Keratinocyte (primary cell): ENCODE results near the gene MYO1E. TPM values are rescaled to one million over a fixed set of nuclear protein-coding genes. Genes with fewer than 3 reads are reported as not detected.
A peak's percentile ranks its signal among the peaks of the same experiment; 100 is the strongest.

Source experiments
- DNase-seq: peaks from one replicate; pipeline ENCODE4 v3.0.0-alpha.2; 2011; ENCODE audit warnings: low read depth, missing footprints, low spot score
- FAIRE-seq: peaks from 2 replicates; lab custom pipeline; 2011; peaks lifted over from hg19 to GRCh38; lab: Jason Lieb, UNC
- H2AFZ ChIP-seq: 2 replicates; pipeline ENCODE4 v1.6.0; 2012; ENCODE audit warnings: low read length, control low read depth, inconsistent platforms; ENCODE audit not compliant: control insufficient read depth
- H3K27ac ChIP-seq: 2 replicates; pipeline ENCODE4 v1.5.1; 2011; ENCODE audit warnings: low read length; ENCODE audit not compliant: control insufficient read depth, insufficient read depth
- H3K27me3 ChIP-seq: 3 replicates; pipeline ENCODE4 v1.6.0; 2011; ENCODE audit warnings: low read length; ENCODE audit not compliant: control insufficient read depth, insufficient read depth; ENCODE audit errors: extremely low read depth
- H3K36me3 ChIP-seq, 2 experiments: 2 replicates in 1 of 2; 3 replicates in 1 of 2; pipeline ENCODE4 v1.5.1; 2011; ENCODE audit warnings: low read length in 2 of 2, mild to moderate bottlenecking in 1 of 2; ENCODE audit not compliant: control insufficient read depth in 2 of 2, insufficient read depth in 2 of 2; ENCODE audit errors: extremely low read depth in 1 of 2
- H3K4me1 ChIP-seq: 3 replicates; pipeline ENCODE4 v1.5.1; 2011; ENCODE audit warnings: low read length; ENCODE audit not compliant: control insufficient read depth, insufficient read depth; ENCODE audit errors: extremely low read depth
- H3K4me2 ChIP-seq: 3 replicates; pipeline ENCODE4 v1.6.0; 2011; ENCODE audit warnings: low read depth, low read length; ENCODE audit not compliant: control insufficient read depth, insufficient read depth; ENCODE audit errors: extremely low read depth
- H3K4me3 ChIP-seq, 3 experiments: fragments of 200-600 bp in 1 of 3; sonication (generic) in 1 of 3; 2 replicates in 2 of 3; 3 replicates in 1 of 3; pipeline ENCODE4 v1.5.1; 2011 to 2016; ENCODE audit warnings: low read length in 3 of 3, mild to moderate bottlenecking in 3 of 3, control low read depth in 2 of 3, inconsistent platforms in 1 of 3, low read depth in 1 of 3, mixed read lengths in 1 of 3, mixed run types in 1 of 3, moderate library complexity in 1 of 3; ENCODE audit not compliant: control insufficient read depth in 2 of 3, insufficient read depth in 2 of 3; ENCODE audit errors: extremely low read depth in 1 of 3
- H3K79me2 ChIP-seq: 2 replicates; pipeline ENCODE4 v1.6.0; 2012; ENCODE audit warnings: low read length; ENCODE audit not compliant: control insufficient read depth, insufficient read depth
- H3K9ac ChIP-seq: 3 replicates; pipeline ENCODE4 v1.6.0; 2011; ENCODE audit warnings: low read length; ENCODE audit not compliant: control insufficient read depth, insufficient read depth; ENCODE audit errors: extremely low read depth
- H3K9me1 ChIP-seq: 3 replicates; pipeline ENCODE4 v1.6.0; 2011; ENCODE audit warnings: low read length; ENCODE audit not compliant: control insufficient read depth, insufficient read depth; ENCODE audit errors: extremely low read depth
- H3K9me3 ChIP-seq: 2 replicates; pipeline ENCODE4 v1.5.1; 2012; ENCODE audit warnings: low read depth, low read length; ENCODE audit not compliant: control insufficient read depth
- H4K20me1 ChIP-seq: 3 replicates; pipeline ENCODE4 v1.6.0; 2011; ENCODE audit warnings: low read length; ENCODE audit not compliant: control insufficient read depth, insufficient read depth; ENCODE audit errors: extremely low read depth
- EZH2 ChIP-seq: IDR thresholded peaks from one replicate; pipeline ENCODE4 v1.6.1; 2012; ENCODE audit warnings: inconsistent platforms, mild to moderate bottlenecking, low read length, moderate library complexity
- dilution Hi-C: fragments of 300-500 bp; cut with MboI; formaldehyde crosslinking; loops from one replicate; pipeline ENCODE4 v1.7.0; 2020; ENCODE audit warnings: low sequenced_read_pairs; ENCODE audit not compliant: extremely low pct_ligation_motif_present
- polyA plus RNA-seq, 5 experiments: library from polyadenylated mRNA; depleted of rRNA in 3 of 5; stranded (reverse) in 3 of 5; stranded (forward) in 1 of 5; unstranded in 1 of 5; fragments of >200 nt; gene quantifications; 1 replicate in 1 of 5; 2 replicates in 3 of 5; 3 replicates in 1 of 5; pipeline versions ENCODE4 v1.2.1 to v1.2.3, GENCODE V29; 2011 to 2012; ENCODE audit warnings: missing spikeins in 2 of 5, low read depth in 1 of 5, low replicate concordance in 1 of 5
- TF ChIP-seq, protein P1 (sequence below), 3 experiments: IDR thresholded peaks in 1 of 3; conservative IDR thresholded peaks in 1 of 3; optimal IDR thresholded peaks in 1 of 3; 2 replicates in 2 of 3; 3 replicates in 1 of 3; pipeline versions ENCODE3 to v1.5.1; 2011; ENCODE audit warnings: low read length in 3 of 3, mild to moderate bottlenecking in 3 of 3, moderate library complexity in 2 of 3, control low read depth in 1 of 3, inconsistent platforms in 1 of 3; ENCODE audit not compliant: insufficient read depth in 2 of 3; ENCODE audit errors: extremely low read depth in 1 of 3

Gene MYO1E
- polyA plus RNA-seq, 1 donor (not counting 4 experiments of a cell fraction or from before 2014, with no cell fraction given) = 213 TPM

DNA sequence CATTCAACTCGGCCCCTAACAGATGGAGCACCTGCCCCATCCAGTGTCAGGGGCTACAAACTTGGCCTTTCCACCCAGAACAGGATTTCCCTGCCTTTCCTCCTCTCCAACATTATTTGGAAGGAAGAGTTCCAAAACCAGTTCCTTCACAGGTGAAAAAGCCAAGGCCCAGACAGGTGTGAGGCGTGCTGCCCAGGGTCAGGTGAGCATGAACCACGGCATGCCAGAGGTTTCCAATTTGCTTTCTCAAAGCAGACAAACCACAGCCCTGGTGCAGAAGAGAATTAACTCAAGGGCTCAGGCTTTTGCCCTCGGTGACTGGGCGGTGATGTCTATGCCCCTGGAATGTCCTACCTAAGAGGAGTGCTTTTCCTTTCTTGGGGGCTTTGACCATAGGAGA, 122.9 kb downstream of the MYO1E start:
- Histone ChIP-seq H3K4me3 (no peak overlapping the region), H3K27me3 (no peaks in the 10 kb centered on the region), H2AFZ (no peak overlapping the region), H3K9me1 (no peaks in the 10 kb centered on the region), H3K9me3 (no peaks in the 10 kb centered on the region), H3K9ac (no peak overlapping the region), H3K36me3 (peaks cover 19 to 39% of the 10 kb centered on the region in 2 experiments), H3K79me2 (peaks cover 48% of the 10 kb centered on the region), H3K4me2 (no peak overlapping the region), H3K27ac (no peak overlapping the region), H4K20me1 (peaks cover 2% of the 10 kb centered on the region), H3K4me1 (no peaks in the 10 kb centered on the region)
- dilution Hi-C loops = no loop called here
- FAIRE-seq = no peak
- DNase-seq = no peak
- TF ChIP-seq, protein P1, sequence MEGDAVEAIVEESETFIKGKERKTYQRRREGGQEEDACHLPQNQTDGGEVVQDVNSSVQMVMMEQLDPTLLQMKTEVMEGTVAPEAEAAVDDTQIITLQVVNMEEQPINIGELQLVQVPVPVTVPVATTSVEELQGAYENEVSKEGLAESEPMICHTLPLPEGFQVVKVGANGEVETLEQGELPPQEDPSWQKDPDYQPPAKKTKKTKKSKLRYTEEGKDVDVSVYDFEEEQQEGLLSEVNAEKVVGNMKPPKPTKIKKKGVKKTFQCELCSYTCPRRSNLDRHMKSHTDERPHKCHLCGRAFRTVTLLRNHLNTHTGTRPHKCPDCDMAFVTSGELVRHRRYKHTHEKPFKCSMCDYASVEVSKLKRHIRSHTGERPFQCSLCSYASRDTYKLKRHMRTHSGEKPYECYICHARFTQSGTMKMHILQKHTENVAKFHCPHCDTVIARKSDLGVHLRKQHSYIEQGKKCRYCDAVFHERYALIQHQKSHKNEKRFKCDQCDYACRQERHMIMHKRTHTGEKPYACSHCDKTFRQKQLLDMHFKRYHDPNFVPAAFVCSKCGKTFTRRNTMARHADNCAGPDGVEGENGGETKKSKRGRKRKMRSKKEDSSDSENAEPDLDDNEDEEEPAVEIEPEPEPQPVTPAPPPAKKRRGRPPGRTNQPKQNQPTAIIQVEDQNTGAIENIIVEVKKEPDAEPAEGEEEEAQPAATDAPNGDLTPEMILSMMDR (optimal IDR thresholded peaks at IDR 0.05 in 1 of 3, IDR thresholded peaks at IDR 0.05 in 1 of 3, conservative IDR thresholded peaks at IDR 0.05 in 1 of 3; ENCODE audit: extremely low read depth in 1 of 3, insufficient read depth in 2 of 3, low read length in 3 of 3) = no peak
- no peak for TF ChIP-seq EZH2

DNA sequence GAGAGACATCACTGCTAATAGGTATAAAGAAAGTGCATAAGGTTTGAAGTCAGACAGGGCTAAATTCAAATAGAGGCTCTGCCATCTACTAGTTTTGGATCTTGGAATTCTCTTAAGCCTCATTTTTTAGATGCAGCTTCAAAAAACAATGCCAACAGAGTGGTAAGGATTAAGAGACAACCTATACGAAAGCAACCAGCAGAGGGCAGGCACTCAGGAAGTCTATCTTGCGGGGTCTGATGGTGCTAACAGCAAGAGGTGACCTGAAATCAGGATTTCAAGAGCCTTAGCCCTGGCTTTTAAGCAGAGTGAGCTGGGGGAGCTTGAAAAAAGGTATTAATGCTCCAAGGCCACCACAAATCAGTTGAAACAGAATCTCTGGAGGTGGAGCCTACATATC, 125.3 kb downstream of the MYO1E start:
- Histone ChIP-seq H3K4me3 (no peak overlapping the region), H3K36me3 (peaks cover 18 to 44% of the 10 kb centered on the region in 2 experiments), H2AFZ (no peak overlapping the region), H4K20me1 (peaks cover 8% of the 10 kb centered on the region), H3K4me2 (no peak overlapping the region), H3K79me2 (peaks cover 62% of the 10 kb centered on the region), H3K9me1 (no peaks in the 10 kb centered on the region), H3K27ac (no peak overlapping the region), H3K4me1 (no peaks in the 10 kb centered on the region), H3K9me3 (no peaks in the 10 kb centered on the region), H3K9ac (no peak overlapping the region), H3K27me3 (no peaks in the 10 kb centered on the region)
- dilution Hi-C loops = no loop called here
- TF ChIP-seq, protein P1 (optimal IDR thresholded peaks at IDR 0.05 in 1 of 3, IDR thresholded peaks at IDR 0.05 in 1 of 3, conservative IDR thresholded peaks at IDR 0.05 in 1 of 3; ENCODE audit: extremely low read depth in 1 of 3, insufficient read depth in 2 of 3, low read length in 3 of 3) = peak; percentile 42 to 62 (median 61)
- TF ChIP-seq EZH2 = no peak
- FAIRE-seq (no peak), DNase-seq (no peak)
